LNCaP clone FGC (cell line): ENCODE measurements around the gene SGF29.

ENCODE experiments used
- DNase-seq: peaks from one replicate; pipeline ENCODE4 v3.0.0-alpha.2; 2011; ENCODE audit warnings: low read depth
- H3K4me3 ChIP-seq: 2 replicates; pipeline ENCODE4 v1.5.1; 2011; ENCODE audit warnings: mild to moderate bottlenecking, low read depth, low read length, control low read depth
- CTCF ChIP-seq: IDR thresholded peaks from 2 replicates; pipeline ENCODE4 v1.5.1; 2012; ENCODE audit warnings: mild to moderate bottlenecking; ENCODE audit not compliant: control insufficient read depth, insufficient read depth; ENCODE audit errors: extremely low read depth

The SGF29 gene

GRCh38 chr16:28537076-28537475, 16.6 kb upstream of the SGF29 start:
- H3K4me3 ChIP-seq, result peak overlapping the region; percentile 77
- no peak for TF ChIP-seq CTCF
- DNase-seq, result no peak

GRCh38 chr16:28537964-28538732, 15.6 kb upstream of the SGF29 start:
- peak overlapping the region; percentile 77 for H3K4me3 ChIP-seq
- no peak for TF ChIP-seq CTCF
- DNase-seq, result no peak

- no peak for TF ChIP-seq CTCF
- peak; percentile 99 for DNase-seq
- peak within 1 kb of the TSS; percentile 77 for H3K4me3 ChIP-seq
Observed at GRCh38 chr16:28538733-28539596, 14.8 kb upstream of the SGF29 start, which contains the start of gene NUPR1. NUPR1 (minus strand) TSS chr16:28538974; CDS start chr16:28538907, 67 bp downstream.

DNA sequence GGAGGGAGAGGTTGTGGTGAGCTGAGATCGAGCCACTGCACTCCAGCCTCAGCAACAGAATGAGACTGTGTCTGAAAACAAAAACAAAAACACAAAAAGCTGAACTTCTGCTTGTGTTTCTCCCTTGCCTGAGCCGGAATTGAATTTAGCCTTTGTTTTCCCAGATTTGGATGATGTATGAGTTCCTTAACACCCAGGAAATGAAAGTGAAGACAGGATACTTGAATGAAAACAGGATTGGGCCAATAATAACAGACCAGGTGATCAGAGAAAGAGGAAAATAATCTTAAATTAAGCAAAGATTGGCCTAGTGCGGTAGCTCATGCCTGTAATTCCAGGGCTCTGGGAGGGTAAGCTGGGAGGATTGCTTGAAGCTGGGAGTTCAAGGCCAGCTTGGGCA, 13.4 kb upstream of the SGF29 start:
- H3K4me3 ChIP-seq, result no peak overlapping the region
- no peak for DNase-seq
- no peak for TF ChIP-seq CTCF

- H3K4me3 ChIP-seq, result no peak overlapping the region
Observed at GRCh38 chr16:28542646-28543045, 11.1 kb upstream of the SGF29 start.

DNA sequence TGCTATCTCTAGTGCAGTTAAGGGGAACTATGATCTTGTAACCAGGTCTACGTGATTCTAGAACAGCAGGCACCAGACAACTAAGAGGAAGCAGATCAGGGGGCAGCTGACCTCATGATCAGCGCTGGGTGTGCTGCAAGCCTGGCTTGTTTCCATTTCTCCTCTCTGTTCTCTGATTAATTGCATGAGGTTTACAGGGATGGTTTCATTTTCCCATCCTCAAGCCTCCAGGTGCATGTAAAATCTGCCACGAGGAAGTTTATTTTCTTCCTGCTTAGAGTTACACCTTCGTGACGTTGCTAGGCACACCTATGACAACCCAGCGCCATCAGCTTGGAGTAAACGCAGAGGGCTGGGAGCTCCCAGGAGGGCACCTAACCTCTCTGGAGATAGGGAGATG, 10.6 kb upstream of the SGF29 start:
- peak; percentile 90 for DNase-seq
- H3K4me3 ChIP-seq, result no peak overlapping the region
- no peak for TF ChIP-seq CTCF

More at GRCh38 chr16:28542646-28543045, 11.1 kb upstream of the SGF29 start:
- no peak for DNase-seq
- TF ChIP-seq CTCF, result no peak
